Smooth muscle cell of trachea (primary cell): Measurements from ENCODE around the gene MRPL41. TPM values are rescaled to one million over a fixed set of nuclear protein-coding genes. Genes with fewer than 3 reads are reported as not detected.

ENCODE experiments used
- total RNA-seq: library from RNA; depleted of rRNA; stranded (reverse); fragments of >200 nt; gene quantifications from 2 replicates; pipeline ENCODE4 v1.2.1, GENCODE V29; 2014

MRPL41 gene
- total RNA-seq, result 38.0 and 63.3 TPM in 2 replicates

GRCh38 chr9:137551264-137552021 lies at the start of gene MRPL41:
TSS of gene MRPL41 (plus strand) at chr9:137551879. CDS start at chr9:137552082, 203 bp downstream.

GRCh38 chr9:137550231-137550621 lies 1.5 kb upstream of the MRPL41 start, which contains the start of gene PNPLA7:
TSS of gene PNPLA7 (minus strand) at chr9:137550402. CDS start at chr9:137550197, 205 bp downstream.

GRCh38 chr9:137578518-137579258 lies 27.0 kb downstream of the MRPL41 start, which contains the start of gene DPH7:
TSS of gene DPH7 (minus strand) at chr9:137578925. CDS start at chr9:137578777, 148 bp downstream.

GRCh38 chr9:137590469-137591383 lies 39.0 kb downstream of the MRPL41 start, which contains the start of gene ZMYND19:
TSS of gene ZMYND19 (minus strand) at chr9:137590512. CDS start at chr9:137590263, 249 bp downstream.

Other genes starting within 250 kb of the MRPL41 start
- gene NRARP, start 249.6 kb upstream of the MRPL41 start, total RNA-seq, result 0.29 and 0.33 TPM in 2 replicates
- gene EXD3, start 128.7 kb upstream of the MRPL41 start, total RNA-seq, result 14.0 and 19.4 TPM in 2 replicates
- 0.73 and 1.7 TPM in 2 replicates for gene NOXA1, start 128.5 kb upstream of the MRPL41 start, total RNA-seq
- 0.15 TPM in 1 of 2 replicates, not detected in the other for gene ENTPD8, start 110.5 kb upstream of the MRPL41 start, total RNA-seq
- 20.4 and 32.7 TPM in 2 replicates for gene NSMF, start 92.5 kb upstream of the MRPL41 start, total RNA-seq
- 1.3 and 2.0 TPM in 2 replicates for gene PNPLA7, start 1.5 kb upstream of the MRPL41 start, total RNA-seq
- gene DPH7, start 27.0 kb downstream of the MRPL41 start, total RNA-seq, result 18.9 and 25.5 TPM in 2 replicates
- 12.1 and 15.4 TPM in 2 replicates for gene ZMYND19, start 38.6 kb downstream of the MRPL41 start, total RNA-seq
- gene ARRDC1, start 53.8 kb downstream of the MRPL41 start, total RNA-seq, result 16.6 and 17.2 TPM in 2 replicates
- gene EHMT1, start 67.1 kb downstream of the MRPL41 start, total RNA-seq, result 57.0 and 61.7 TPM in 2 replicates